ENCODE results near the gene GPC6. TPM values are rescaled to one million over a fixed set of nuclear protein-coding genes. Genes with fewer than 3 reads are reported as not detected.

GPC6 gene
- total RNA-seq, 3 donors from 2014 or later (not counting 1 experiment from before 2014, with no cell fraction given), result not detected

GRCh38 chr13:93246069-93246468 is 19.5 kb downstream of the GPC6 start:
- H3K4me3 ChIP-seq (ENCODE audit: low read length), result no peak overlapping the region
- DNase-seq (no peak), ATAC-seq (no peak)
- no peaks in the 10 kb centered on the region for H3K4me1 Mint-ChIP-seq
- H3K27me3 ChIP-seq (ENCODE audit: control insufficient read depth, insufficient read depth, low read length), result no peaks in the 10 kb centered on the region
- H3K36me3 ChIP-seq (ENCODE audit: control insufficient read depth, insufficient read depth, low read length), result no peaks in the 10 kb centered on the region
- intact Hi-C loops (cut with micrococcal nuclease), result no loop called here
- no peak for TF ChIP-seq CTCF (IDR thresholded peaks at IDR 0.05)
- H3K27ac Mint-ChIP-seq, result no peak overlapping the region
- H3K9me3 ChIP-seq (ENCODE audit: control insufficient read depth, insufficient read depth, low read length), result peaks cover 8% of the 10 kb centered on the region
- H3K9me3 Mint-ChIP-seq, result peaks cover 7 to 8% of the 10 kb centered on the region in 2 donors
- no peaks in the 10 kb centered on the region for H3K27me3 Mint-ChIP-seq (ENCODE audit: low read depth in 2 of 2)
- H3K4me3 Mint-ChIP-seq, result no peak overlapping the region
- no peak overlapping the region for H3K27ac ChIP-seq (ENCODE audit: low read length)
- H3K4me1 ChIP-seq (ENCODE audit: control insufficient read depth, insufficient read depth, low read length), result no peaks in the 10 kb centered on the region
- peaks cover 9% of the 10 kb centered on the region for H3K36me3 Mint-ChIP-seq
- 94% methylated on average over 1 of the region's 1 CpG for WGBS (ENCODE audit: insufficient coverage)

- DNase-seq, result no peak
Measured at GRCh38 chr13:93248627-93249047, 22.0 kb downstream of the GPC6 start.

GRCh38 chr13:93249364-93250306 is 23.0 kb downstream of the GPC6 start:
- intact Hi-C loops (cut with micrococcal nuclease), result no loop called here
- no peaks in the 10 kb centered on the region for H3K4me1 Mint-ChIP-seq
- Histone ChIP-seq H3K4me1 (ENCODE audit: control insufficient read depth, insufficient read depth, low read length) (no peaks in the 10 kb centered on the region), H3K36me3 (ENCODE audit: control insufficient read depth, insufficient read depth, low read length) (no peaks in the 10 kb centered on the region), H3K27me3 (ENCODE audit: control insufficient read depth, insufficient read depth, low read length) (no peaks in the 10 kb centered on the region), H3K27ac (ENCODE audit: low read length) (no peak overlapping the region), H3K4me3 (ENCODE audit: low read length) (no peak overlapping the region), H3K9me3 (ENCODE audit: control insufficient read depth, insufficient read depth, low read length) (peaks cover 3% of the 10 kb centered on the region)
- 90% methylated on average over 7 of the region's 7 CpGs for WGBS (ENCODE audit: insufficient coverage)
- no peak for DNase-seq
- no peaks in the 10 kb centered on the region for H3K27me3 Mint-ChIP-seq (ENCODE audit: low read depth in 2 of 2)
- H3K4me3 Mint-ChIP-seq, result no peak overlapping the region
- H3K36me3 Mint-ChIP-seq, result no peaks in the 10 kb centered on the region
- no peak overlapping the region for H3K27ac Mint-ChIP-seq
- no peak for ATAC-seq
- no peak for TF ChIP-seq CTCF (IDR thresholded peaks at IDR 0.05)
- peaks cover 0 to 8% of the 10 kb centered on the region in 2 donors for H3K9me3 Mint-ChIP-seq

More at GRCh38 chr13:93248627-93249047, 22.0 kb downstream of the GPC6 start:
- Histone ChIP-seq H3K27me3 (ENCODE audit: control insufficient read depth, insufficient read depth, low read length) (no peaks in the 10 kb centered on the region), H3K36me3 (ENCODE audit: control insufficient read depth, insufficient read depth, low read length) (no peaks in the 10 kb centered on the region), H3K9me3 (ENCODE audit: control insufficient read depth, insufficient read depth, low read length) (peaks cover 6% of the 10 kb centered on the region), H3K4me1 (ENCODE audit: control insufficient read depth, insufficient read depth, low read length) (no peaks in the 10 kb centered on the region), H3K27ac (ENCODE audit: low read length) (no peak overlapping the region), H3K4me3 (ENCODE audit: low read length) (no peak overlapping the region)
- H3K4me1 Mint-ChIP-seq, result no peaks in the 10 kb centered on the region
- H3K4me3 Mint-ChIP-seq, result no peak overlapping the region
- no peaks in the 10 kb centered on the region for H3K27me3 Mint-ChIP-seq (ENCODE audit: low read depth in 2 of 2)
- intact Hi-C loops (cut with micrococcal nuclease), result no loop called here
- H3K27ac Mint-ChIP-seq, result no peak overlapping the region
- no peak for TF ChIP-seq CTCF (IDR thresholded peaks at IDR 0.05)
- ATAC-seq, result no peak
- 62% methylated on average over 8 of the region's 8 CpGs for WGBS (ENCODE audit: insufficient coverage)
- no peaks in the 10 kb centered on the region for H3K36me3 Mint-ChIP-seq
- peaks cover 0 to 8% of the 10 kb centered on the region in 2 donors for H3K9me3 Mint-ChIP-seq

All from natural killer cell (primary cell).